GM12873 (cell line): ENCODE results near the gene DSTYK.

Source experiments
- CTCF ChIP-seq: IDR thresholded peaks from 2 replicates; pipeline ENCODE4 v1.5.1; 2012; ENCODE audit warnings: low read depth, mild to moderate bottlenecking, moderate library complexity, low read length, control low read depth; ENCODE audit not compliant: insufficient read depth; ENCODE audit errors: missing control alignments

DSTYK gene

GRCh38 chr1:205162301-205162700 is 49.2 kb downstream of the DSTYK start:
- TF ChIP-seq CTCF, result no peak

GRCh38 chr1:205161076-205161475 is 50.4 kb downstream of the DSTYK start:
- no peak for TF ChIP-seq CTCF

GRCh38 chr1:205158048-205158616 is 53.4 kb downstream of the DSTYK start:
- no peak for TF ChIP-seq CTCF

GRCh38 chr1:205152505-205152904 is 59.0 kb downstream of the DSTYK start:
- no peak for TF ChIP-seq CTCF

- TF ChIP-seq CTCF, result no peak
Observed at GRCh38 chr1:205150651-205151428, 60.7 kb downstream of the DSTYK start.

- no peak for TF ChIP-seq CTCF
Observed at GRCh38 chr1:205147191-205147835, 64.2 kb downstream of the DSTYK start.

- no peak for TF ChIP-seq CTCF
Observed at GRCh38 chr1:205144751-205145150, 66.8 kb downstream of the DSTYK start.
